Measurements from ENCODE around the gene FBN2. TPM values are rescaled to one million over a fixed set of nuclear protein-coding genes. Genes with fewer than 3 reads are reported as not detected.

The FBN2 gene
- total and polyA plus RNA-seq, 2 of the 4 experiments (the other 2 are of a cell fraction): 26.7 to 69.0 TPM

- Histone ChIP-seq H3K14ac (replicated peaks; ENCODE audit: low read depth, low read length) (no peak overlapping the region), H2BK15ac (ENCODE audit: low read depth, low read length) (no peak overlapping the region), H2BK120ac (ENCODE audit: low read depth, low read length) (no peak overlapping the region), H3K4me3 (ENCODE audit: insufficient read depth, low read depth, low read length) (no peak overlapping the region), H2AK5ac (ENCODE audit: low read depth, low read length) (no peak overlapping the region), H3K27ac (ENCODE audit: insufficient read depth, low read length) (no peak overlapping the region), H2AK9ac (replicated peaks; ENCODE audit: low read depth, low read length, poor library complexity) (no peak overlapping the region), H3K27me3 (ENCODE audit: control insufficient read depth, insufficient read depth, low read length) (no peaks in the 10 kb centered on the region), H3K9ac (ENCODE audit: low read depth, low read length) (no peak overlapping the region), H3K79me1 (ENCODE audit: low read depth in 1 of 2, low read length in 2 of 2) (peaks cover 0 to 8% of the 10 kb centered on the region in 2 experiments; a peak in 3 of 4 replicates), H3K23ac (ENCODE audit: low read depth, low read length) (no peak overlapping the region), H2BK5ac (ENCODE audit: low read depth, low read length, poor library complexity, severe bottlenecking) (no peak overlapping the region), H4K8ac (ENCODE audit: low read depth in 2 of 2, low read length in 2 of 2) (no peak overlapping the region), H4K5ac (ENCODE audit: low read depth, low read length) (no peak overlapping the region), H3K36me3 (ENCODE audit: control insufficient read depth, insufficient read depth, low read length) (peaks cover 4% of the 10 kb centered on the region; the same call in 1 of the 2 replicates), H3K9me1 (ENCODE audit: insufficient read depth, low read length) (no peaks in the 10 kb centered on the region), H2AFZ (replicated peaks; ENCODE audit: low read length, poor library complexity) (peak overlapping the region; percentile 44), H2BK20ac (ENCODE audit: low read depth, low read length) (no peak overlapping the region), H3K9me3 (ENCODE audit: control insufficient read depth, insufficient read depth, low read length) (no peaks in the 10 kb centered on the region), H4K20me1 (ENCODE audit: insufficient read depth, low read length) (peaks cover 4% of the 10 kb centered on the region; the same call in 1 of the 2 replicates), H3K4me2 (ENCODE audit: low read depth, low read length) (no peak overlapping the region), H4K91ac (ENCODE audit: insufficient read depth, low read depth, low read length) (no peak overlapping the region), H3K4ac (ENCODE audit: low read depth, low read length) (no peak overlapping the region), H3K56ac (ENCODE audit: extremely low read depth, insufficient read depth, low read length) (no peak overlapping the region), H3K4me1 (ENCODE audit: control insufficient read depth, insufficient read depth, low read length) (no peaks in the 10 kb centered on the region), H3K18ac (ENCODE audit: low read depth, low read length) (no peak overlapping the region)
- peak; percentile 42; the same call in 1 of the 2 replicates for ATAC-seq (ENCODE audit: low read depth)
- no TSS peak for BruUV-seq (replicated peaks)
- intact Hi-C loops (cut with micrococcal nuclease): no loop called here
- ChIA-PET CTCF (no interaction called here), POLR2A (ENCODE audit: unreplicated experiment) (no interaction called here)
- in situ Hi-C loops (cut with MboI; ENCODE audit: low sequenced_read_pairs): loop anchor here (25.0 kb wide), 1 partner anchor 925 kb away; no protein-coding TSS in a partner anchor
- TF ChIP-seq MAZ (IDR thresholded peaks at IDR 0.05; ENCODE audit: borderline replicate concordance, low read depth, low read length): no peak
- no peak for TF ChIP-seq POLR2A (IDR thresholded peaks at IDR 0.05; ENCODE audit: low read depth, low read length)
- TF ChIP-seq ELK1 (IDR thresholded peaks at IDR 0.05; ENCODE audit: borderline replicate concordance, low read depth, low read length): no peak
- no peak for TF ChIP-seq NFE2L2 (IDR thresholded peaks at IDR 0.05; ENCODE audit: low read depth, low read length)
- no peak for TF ChIP-seq CEBPB (IDR thresholded peaks at IDR 0.05; ENCODE audit: low read depth, low read length)
- TF ChIP-seq USF2 (IDR thresholded peaks at IDR 0.05; ENCODE audit: low read depth, low read length): no peak
- no peak for TF ChIP-seq RFX5 (IDR thresholded peaks at IDR 0.05; ENCODE audit: low read depth, low read length)
- no peak for TF ChIP-seq SMC3 (IDR thresholded peaks at IDR 0.05; ENCODE audit: low read depth, low read length)
- no peak for TF ChIP-seq RCOR1 (IDR thresholded peaks at IDR 0.05; ENCODE audit: insufficient replicate concordance, low read length)
- TF ChIP-seq MXI1 (IDR thresholded peaks at IDR 0.05; ENCODE audit: borderline replicate concordance, low read depth, low read length): no peak
- WGBS, 2 experiments (ENCODE audit: extremely low coverage in 2 of 2, insufficient read length in 1 of 2): no CpG with 5 or more reads among the region's 3 CpGs
- DNase-seq: peak; percentile 38
- dilution Hi-C loops (cut with HindIII; ENCODE audit: low sequenced_read_pairs, unreplicated experiment): no loop called here
These were observed 51.0 kb downstream of the FBN2 start for GRCh38 chr5:128487041-128487440.
